Keratinocyte (primary cell): ENCODE results near the gene KRTAP5-10. TPM values are rescaled to one million over a fixed set of nuclear protein-coding genes. Genes with fewer than 3 reads are reported as not detected.

Experiments
- DNase-seq: peaks from one replicate; pipeline ENCODE4 v3.0.0-alpha.2; 2011; ENCODE audit warnings: low read depth, missing footprints, low spot score
- FAIRE-seq: peaks from 2 replicates; lab custom pipeline; 2011; peaks lifted over from hg19 to GRCh38; lab: Jason Lieb, UNC
- H2AFZ ChIP-seq: 2 replicates; pipeline ENCODE4 v1.6.0; 2012; ENCODE audit warnings: low read length, control low read depth, inconsistent platforms; ENCODE audit not compliant: control insufficient read depth
- H3K27ac ChIP-seq: 2 replicates; pipeline ENCODE4 v1.5.1; 2011; ENCODE audit warnings: low read length; ENCODE audit not compliant: control insufficient read depth, insufficient read depth
- H3K27me3 ChIP-seq: 3 replicates; pipeline ENCODE4 v1.6.0; 2011; ENCODE audit warnings: low read length; ENCODE audit not compliant: control insufficient read depth, insufficient read depth; ENCODE audit errors: extremely low read depth
- H3K36me3 ChIP-seq, 2 experiments: 2 replicates in 1 of 2; 3 replicates in 1 of 2; pipeline ENCODE4 v1.5.1; 2011; ENCODE audit warnings: low read length in 2 of 2, mild to moderate bottlenecking in 1 of 2; ENCODE audit not compliant: control insufficient read depth in 2 of 2, insufficient read depth in 2 of 2; ENCODE audit errors: extremely low read depth in 1 of 2
- H3K4me1 ChIP-seq: 3 replicates; pipeline ENCODE4 v1.5.1; 2011; ENCODE audit warnings: low read length; ENCODE audit not compliant: control insufficient read depth, insufficient read depth; ENCODE audit errors: extremely low read depth
- H3K4me2 ChIP-seq: 3 replicates; pipeline ENCODE4 v1.6.0; 2011; ENCODE audit warnings: low read depth, low read length; ENCODE audit not compliant: control insufficient read depth, insufficient read depth; ENCODE audit errors: extremely low read depth
- H3K4me3 ChIP-seq, 3 experiments: fragments of 200-600 bp in 1 of 3; sonication (generic) in 1 of 3; 2 replicates in 2 of 3; 3 replicates in 1 of 3; pipeline ENCODE4 v1.5.1; 2011 to 2016; ENCODE audit warnings: low read length in 3 of 3, mild to moderate bottlenecking in 3 of 3, control low read depth in 2 of 3, inconsistent platforms in 1 of 3, low read depth in 1 of 3, mixed read lengths in 1 of 3, mixed run types in 1 of 3, moderate library complexity in 1 of 3; ENCODE audit not compliant: control insufficient read depth in 2 of 3, insufficient read depth in 2 of 3; ENCODE audit errors: extremely low read depth in 1 of 3
- H3K79me2 ChIP-seq: 2 replicates; pipeline ENCODE4 v1.6.0; 2012; ENCODE audit warnings: low read length; ENCODE audit not compliant: control insufficient read depth, insufficient read depth
- H3K9ac ChIP-seq: 3 replicates; pipeline ENCODE4 v1.6.0; 2011; ENCODE audit warnings: low read length; ENCODE audit not compliant: control insufficient read depth, insufficient read depth; ENCODE audit errors: extremely low read depth
- H3K9me1 ChIP-seq: 3 replicates; pipeline ENCODE4 v1.6.0; 2011; ENCODE audit warnings: low read length; ENCODE audit not compliant: control insufficient read depth, insufficient read depth; ENCODE audit errors: extremely low read depth
- H3K9me3 ChIP-seq: 2 replicates; pipeline ENCODE4 v1.5.1; 2012; ENCODE audit warnings: low read depth, low read length; ENCODE audit not compliant: control insufficient read depth
- H4K20me1 ChIP-seq: 3 replicates; pipeline ENCODE4 v1.6.0; 2011; ENCODE audit warnings: low read length; ENCODE audit not compliant: control insufficient read depth, insufficient read depth; ENCODE audit errors: extremely low read depth
- CTCF ChIP-seq, 3 experiments: IDR thresholded peaks in 1 of 3; conservative IDR thresholded peaks in 1 of 3; optimal IDR thresholded peaks in 1 of 3; 2 replicates in 2 of 3; 3 replicates in 1 of 3; pipeline versions ENCODE3 to v1.5.1; 2011; ENCODE audit warnings: low read length in 3 of 3, mild to moderate bottlenecking in 3 of 3, moderate library complexity in 2 of 3, control low read depth in 1 of 3, inconsistent platforms in 1 of 3; ENCODE audit not compliant: insufficient read depth in 2 of 3; ENCODE audit errors: extremely low read depth in 1 of 3
- EZH2 ChIP-seq: IDR thresholded peaks from one replicate; pipeline ENCODE4 v1.6.1; 2012; ENCODE audit warnings: inconsistent platforms, mild to moderate bottlenecking, low read length, moderate library complexity
- dilution Hi-C: fragments of 300-500 bp; cut with MboI; formaldehyde crosslinking; loops from one replicate; pipeline ENCODE4 v1.7.0; 2020; ENCODE audit warnings: low sequenced_read_pairs; ENCODE audit not compliant: extremely low pct_ligation_motif_present
- polyA minus RNA-seq, 3 experiments: library from RNA; depleted of rRNA, polyadenylated mRNA; stranded (reverse); fragments of >200 nt; gene quantifications; 1 replicate in 1 of 3; 2 replicates in 1 of 3; 3 replicates in 1 of 3; pipeline ENCODE4 v1.2.3, GENCODE V29; 2011
- polyA plus RNA-seq, 5 experiments: library from polyadenylated mRNA; depleted of rRNA in 3 of 5; stranded (reverse) in 3 of 5; stranded (forward) in 1 of 5; unstranded in 1 of 5; fragments of >200 nt; gene quantifications; 1 replicate in 1 of 5; 2 replicates in 3 of 5; 3 replicates in 1 of 5; pipeline versions ENCODE4 v1.2.1 to v1.2.3, GENCODE V29; 2011 to 2012; ENCODE audit warnings: missing spikeins in 2 of 5, low read depth in 1 of 5, low replicate concordance in 1 of 5

Gene KRTAP5-10
- polyA plus RNA-seq (not detected in 3 replicates), polyA minus RNA-seq (not detected in 3 replicates)
- not detected for polyA plus RNA-seq (2011; ENCODE audit: low read depth)
- not detected in 2 replicates for polyA plus RNA-seq (2011; cell fraction: cytosol; rRNA removed)
- polyA plus RNA-seq (2011; cell fraction: nucleus; rRNA removed), result not detected in 2 replicates
- not detected in 2 replicates for polyA plus RNA-seq (2012; ENCODE audit: low replicate concordance)
- polyA minus RNA-seq (2011; cell fraction: cytosol; rRNA and poly(A)+ RNA removed), result not detected
- not detected in 2 replicates for polyA minus RNA-seq (2011; cell fraction: nucleus; rRNA and poly(A)+ RNA removed)

- DNase-seq, result no peak
- no peak within 1 kb of the TSS for H3K4me3 ChIP-seq
- H3K79me2 ChIP-seq, result no peaks in the 10 kb centered on the region
- no peak within 1 kb of the TSS for H3K4me2 ChIP-seq
- H3K9me3 ChIP-seq, result peaks cover 3% of the 10 kb centered on the region
- H3K27me3 ChIP-seq, result no peaks in the 10 kb centered on the region
- no peak within 1 kb of the TSS for H2AFZ ChIP-seq
- dilution Hi-C loops, result no loop called here
- H3K27ac ChIP-seq, result no peak within 1 kb of the TSS
- H3K4me1 ChIP-seq, result no peaks in the 10 kb centered on the region
- FAIRE-seq, result no peak
- H4K20me1 ChIP-seq, result no peaks in the 10 kb centered on the region
- no peaks in the 10 kb centered on the region for H3K36me3 ChIP-seq
- no peak within 1 kb of the TSS for H3K9ac ChIP-seq
- H3K9me1 ChIP-seq, result no peaks in the 10 kb centered on the region
- no peak for TF ChIP-seq EZH2
- TF ChIP-seq CTCF (optimal IDR thresholded peaks at IDR 0.05 in 1 of 3, IDR thresholded peaks at IDR 0.05 in 1 of 3, conservative IDR thresholded peaks at IDR 0.05 in 1 of 3; ENCODE audit: extremely low read depth in 1 of 3, insufficient read depth in 2 of 3, low read length in 3 of 3), result no peak
Measured at GRCh38 chr11:71565263-71565662, at the start of gene KRTAP5-10. KRTAP5-10 (plus strand) TSS chr11:71565563; CDS start chr11:71565588, 25 bp downstream.

- H3K9me3 ChIP-seq, result no peaks in the 10 kb centered on the region
- H3K27ac ChIP-seq, result no peak overlapping the region
- no peaks in the 10 kb centered on the region for H3K9me1 ChIP-seq
- H3K9ac ChIP-seq, result no peak overlapping the region
- no peak for TF ChIP-seq CTCF (optimal IDR thresholded peaks at IDR 0.05 in 1 of 3, IDR thresholded peaks at IDR 0.05 in 1 of 3, conservative IDR thresholded peaks at IDR 0.05 in 1 of 3; ENCODE audit: extremely low read depth in 1 of 3, insufficient read depth in 2 of 3, low read length in 3 of 3)
- no peak for TF ChIP-seq EZH2
- H3K79me2 ChIP-seq, result no peaks in the 10 kb centered on the region
- no peaks in the 10 kb centered on the region for H4K20me1 ChIP-seq
- no peaks in the 10 kb centered on the region for H3K36me3 ChIP-seq
- no peak for DNase-seq
- no peak overlapping the region for H2AFZ ChIP-seq
- no peaks in the 10 kb centered on the region for H3K4me1 ChIP-seq
- H3K4me2 ChIP-seq, result no peak overlapping the region
- H3K27me3 ChIP-seq, result no peaks in the 10 kb centered on the region
- FAIRE-seq, result no peak
- H3K4me3 ChIP-seq, result no peak overlapping the region
- dilution Hi-C loops, result no loop called here
Measured at GRCh38 chr11:71518506-71519471, 46.6 kb upstream of the KRTAP5-10 start.
